Measurements from ENCODE around the gene PRIMA1. TPM values are rescaled to one million over a fixed set of nuclear protein-coding genes. Genes with fewer than 3 reads are reported as not detected.

PRIMA1 gene
- polyA plus RNA-seq, 3 donors = not detected

- no peaks in the 10 kb centered on the region for H3K9me3 ChIP-seq (replicated peaks in 1 of 2; ENCODE audit: control insufficient read depth in 1 of 2, insufficient read depth in 1 of 2, low read length in 2 of 2)
- Mint-ChIP-seq H3K4me3 (no peak overlapping the region), H3K27ac (no peak overlapping the region), H3K27me3 (ENCODE audit: low read depth in 3 of 3) (peaks cover 0 to 6% (median 5%) of the 10 kb centered on the region in 3 donors), H3K9me3 (peaks cover 0 to 2% (median 0%) of the 10 kb centered on the region in 7 donors), H3K4me1 (no peaks in the 10 kb centered on the region), H3K36me3 (no peaks in the 10 kb centered on the region)
- no peaks in the 10 kb centered on the region for H3K79me2 ChIP-seq (ENCODE audit: insufficient read depth, low read length)
- no peak overlapping the region for H3K4me2 ChIP-seq (replicated peaks; ENCODE audit: extremely low read depth, low read length, poor library complexity, severe bottlenecking)
- WGBS (ENCODE audit: insufficient coverage) = 97% methylated on average over 25 of the region's 26 CpGs
- H3K36me3 ChIP-seq (replicated peaks in 1 of 2; ENCODE audit: control insufficient read depth in 1 of 2, insufficient read depth in 2 of 2, low read length in 2 of 2) = no peaks in the 10 kb centered on the region
- H3K4me3 ChIP-seq (replicated peaks in 1 of 3; ENCODE audit: low read depth in 2 of 3, low read length in 3 of 3) = no peak overlapping the region
- no peaks in the 10 kb centered on the region for H3K4me1 ChIP-seq (ENCODE audit: control insufficient read depth in 1 of 2, insufficient read depth in 2 of 2, low read length in 2 of 2)
- no peaks in the 10 kb centered on the region for H3K27me3 ChIP-seq (ENCODE audit: control insufficient read depth in 2 of 2, insufficient read depth in 2 of 2, low read length in 2 of 2)
- intact Hi-C loops (cut with micrococcal nuclease) = no loop called here
- no peak overlapping the region for H3K27ac ChIP-seq (ENCODE audit: low read depth in 1 of 2, low read length in 2 of 2)
- no peak for TF ChIP-seq CTCF (IDR thresholded peaks at IDR 0.05)
- H3K9ac ChIP-seq (ENCODE audit: insufficient read depth, low read length, poor library complexity, severe bottlenecking) = no peak overlapping the region
- DNase-seq = no peak
- no peaks in the 10 kb centered on the region for H4K20me1 ChIP-seq (ENCODE audit: insufficient read depth, low read length)
- no peak overlapping the region for H2AFZ ChIP-seq (ENCODE audit: insufficient read depth, low read depth, low read length, poor library complexity, severe bottlenecking)
These were observed 44.8 kb downstream of the PRIMA1 start for GRCh38 chr14:93743270-93744060.

GRCh38 chr14:93742761-93743160 is 45.5 kb downstream of the PRIMA1 start:
- Histone ChIP-seq H3K9me3 (replicated peaks in 1 of 2; ENCODE audit: control insufficient read depth in 1 of 2, insufficient read depth in 1 of 2, low read length in 2 of 2) (no peaks in the 10 kb centered on the region), H2AFZ (ENCODE audit: insufficient read depth, low read depth, low read length, poor library complexity, severe bottlenecking) (no peak overlapping the region), H3K36me3 (replicated peaks in 1 of 2; ENCODE audit: control insufficient read depth in 1 of 2, insufficient read depth in 2 of 2, low read length in 2 of 2) (no peaks in the 10 kb centered on the region), H3K9ac (ENCODE audit: insufficient read depth, low read length, poor library complexity, severe bottlenecking) (no peak overlapping the region), H3K4me3 (replicated peaks in 1 of 3; ENCODE audit: low read depth in 2 of 3, low read length in 3 of 3) (no peak overlapping the region), H4K20me1 (ENCODE audit: insufficient read depth, low read length) (no peaks in the 10 kb centered on the region), H3K4me1 (ENCODE audit: control insufficient read depth in 1 of 2, insufficient read depth in 2 of 2, low read length in 2 of 2) (no peaks in the 10 kb centered on the region), H3K27ac (ENCODE audit: low read depth in 1 of 2, low read length in 2 of 2) (no peak overlapping the region), H3K79me2 (ENCODE audit: insufficient read depth, low read length) (no peaks in the 10 kb centered on the region), H3K4me2 (replicated peaks; ENCODE audit: extremely low read depth, low read length, poor library complexity, severe bottlenecking) (no peak overlapping the region), H3K27me3 (ENCODE audit: control insufficient read depth in 2 of 2, insufficient read depth in 2 of 2, low read length in 2 of 2) (no peaks in the 10 kb centered on the region)
- TF ChIP-seq CTCF (IDR thresholded peaks at IDR 0.05) = no peak
- Mint-ChIP-seq H3K4me1 (no peaks in the 10 kb centered on the region), H3K36me3 (no peaks in the 10 kb centered on the region), H3K27me3 (ENCODE audit: low read depth in 3 of 3) (peaks cover 2 to 6% (median 5%) of the 10 kb centered on the region in 3 donors), H3K9me3 (peaks cover 0 to 2% (median 0%) of the 10 kb centered on the region in 7 donors), H3K4me3 (no peak overlapping the region), H3K27ac (no peak overlapping the region)
- no peak for DNase-seq
- WGBS (ENCODE audit: insufficient coverage) = 97% methylated on average over 5 of the region's 8 CpGs
- intact Hi-C loops (cut with micrococcal nuclease) = no loop called here
